ENCODE measurements around the gene HILPDA. TPM values are rescaled to one million over a fixed set of nuclear protein-coding genes. Genes with fewer than 3 reads are reported as not detected.
A peak's percentile ranks its signal among the peaks of the same experiment; 100 is the strongest.

Gene HILPDA
- total RNA-seq, 1 donor from 2014 or later, result 8.9 TPM

DNA sequence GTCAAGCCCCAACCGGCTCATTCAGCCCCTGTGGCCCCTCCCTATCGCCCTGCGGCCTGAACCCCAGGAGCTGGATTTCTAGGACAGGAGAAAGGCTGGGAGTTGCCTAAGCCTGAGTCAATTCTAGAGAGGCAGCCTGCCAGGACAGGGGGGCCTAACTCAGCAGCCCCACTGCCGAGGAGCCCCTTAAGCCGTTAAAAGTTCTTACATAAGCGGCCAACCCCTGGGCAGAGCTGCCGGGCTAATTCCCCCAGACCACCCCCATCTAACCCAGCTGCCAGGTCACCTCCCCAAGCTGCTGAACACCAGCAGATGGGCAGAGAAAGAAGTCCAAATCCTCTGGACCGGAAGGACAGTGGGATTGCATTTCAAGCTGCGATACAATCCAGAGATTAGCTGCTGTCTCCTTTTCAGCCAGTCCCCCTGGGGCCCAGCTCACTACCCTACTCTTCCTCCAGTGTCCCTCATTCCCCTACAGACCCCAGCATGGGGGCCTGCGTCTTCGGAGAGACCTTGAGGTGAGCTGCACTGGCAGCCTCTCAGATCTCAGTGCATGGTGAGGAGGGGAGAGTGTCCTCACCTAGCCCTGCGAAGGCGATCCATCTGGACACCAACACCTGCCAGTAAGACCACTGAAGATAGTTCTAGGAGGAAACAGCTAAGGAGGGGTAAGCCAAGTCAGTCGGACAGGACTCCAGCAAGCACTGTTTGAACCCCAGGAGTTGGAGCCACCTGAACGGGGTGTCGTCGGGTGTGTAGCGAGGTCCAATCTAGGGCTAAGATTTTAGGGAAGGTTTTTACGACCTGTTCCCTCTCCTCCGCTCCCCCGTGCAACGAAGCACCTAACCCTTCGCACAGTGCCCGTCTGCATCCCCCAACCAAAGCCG, 46.7 kb upstream of the HILPDA start:
- Histone ChIP-seq H3K9me3 (no peaks in the 10 kb centered on the region), H3K27ac (peak overlapping the region; percentile 99), H3K27me3 (no peaks in the 10 kb centered on the region), H3K4me3 (peak overlapping the region; percentile 71), H3K36me3 (no peaks in the 10 kb centered on the region), H3K4me1 (peaks cover 49% of the 10 kb centered on the region)
- TF ChIP-seq CTCF (IDR thresholded peaks at IDR 0.05), result no peak
- DNase-seq (peak; percentile 73), ATAC-seq (no peak)
- intact Hi-C loops (cut with DNase I), result no loop called here

DNA sequence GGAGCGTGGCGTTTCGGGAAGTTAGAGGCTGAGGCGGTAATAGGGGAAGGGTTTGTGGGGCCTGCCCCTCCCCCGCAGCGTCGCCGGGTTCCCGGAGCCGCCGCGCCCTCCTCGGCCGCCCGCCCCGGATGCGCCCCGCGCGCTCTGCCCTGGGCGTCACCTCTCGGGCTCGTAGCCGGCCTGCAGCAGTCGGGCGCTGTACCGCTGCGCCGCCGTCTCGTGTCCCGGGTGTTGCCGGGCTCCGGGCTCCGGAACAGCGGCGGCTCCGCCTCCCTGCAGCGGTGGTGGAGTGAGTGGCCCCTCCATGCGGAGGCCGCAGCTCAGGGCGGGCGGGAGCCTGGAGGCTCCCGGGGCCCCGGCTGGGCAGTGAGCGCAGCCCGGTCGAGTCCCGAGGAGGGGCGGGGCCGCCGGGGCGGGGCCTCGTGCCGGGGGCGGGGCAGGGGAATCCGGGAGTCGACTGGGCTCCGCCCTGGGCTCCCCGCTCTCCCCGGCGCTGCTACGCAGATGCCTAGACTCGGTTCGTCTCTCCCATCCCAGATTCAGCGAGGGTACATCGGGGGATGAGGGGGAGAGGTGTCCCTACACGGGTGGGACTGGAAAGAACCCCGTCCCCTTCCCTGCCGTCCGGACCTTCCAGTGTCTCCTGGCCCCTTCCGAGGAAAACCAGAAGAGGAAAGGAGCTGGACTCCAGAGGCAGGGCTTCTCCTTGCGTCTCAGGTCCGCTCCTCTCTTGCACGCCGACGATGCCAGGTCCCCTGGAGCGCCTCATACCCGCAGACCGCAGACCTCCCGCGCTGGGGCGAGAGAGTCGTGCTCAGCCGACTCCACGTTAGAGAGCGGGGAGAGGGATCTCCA, 45.9 kb upstream of the HILPDA start, which contains the start of gene IMPDH1:
Gene IMPDH1, minus strand, starts transcription at position 387 of the 855 bp plus-strand sequence. Its CDS starts 81 bp downstream, at position 306.
- peak; percentile 96 for DNase-seq
- H3K27ac ChIP-seq, result peak within 1 kb of the TSS; percentile 99
- no peak for TF ChIP-seq CTCF (IDR thresholded peaks at IDR 0.05)
- H3K4me3 ChIP-seq, result peak within 1 kb of the TSS; percentile 71
- no peaks in the 10 kb centered on the region for H3K9me3 ChIP-seq
- peaks cover 41% of the 10 kb centered on the region for H3K4me1 ChIP-seq
- intact Hi-C loops (cut with DNase I), result no loop called here
- ATAC-seq, result peak; percentile 94
- no peaks in the 10 kb centered on the region for H3K27me3 ChIP-seq
- no peaks in the 10 kb centered on the region for H3K36me3 ChIP-seq

- no peak for DNase-seq
- Histone ChIP-seq H3K27me3 (no peaks in the 10 kb centered on the region), H3K27ac (peak overlapping the region; percentile 99), H3K4me1 (peaks cover 37% of the 10 kb centered on the region), H3K9me3 (no peaks in the 10 kb centered on the region), H3K4me3 (peak overlapping the region; percentile 71), H3K36me3 (no peaks in the 10 kb centered on the region)
- ATAC-seq, result peak; percentile 48
- no peak for TF ChIP-seq CTCF (IDR thresholded peaks at IDR 0.05)
- intact Hi-C loops (cut with DNase I), result no loop called here
Observed at GRCh38 chr7:128410451-128410753, 45.3 kb upstream of the HILPDA start.

- intact Hi-C loops (cut with DNase I), result no loop called here
- no peak for TF ChIP-seq CTCF (IDR thresholded peaks at IDR 0.05)
- DNase-seq, result no peak
- Histone ChIP-seq H3K36me3 (no peaks in the 10 kb centered on the region), H3K9me3 (no peaks in the 10 kb centered on the region), H3K27me3 (no peaks in the 10 kb centered on the region), H3K27ac (no peak overlapping the region), H3K4me1 (peaks cover 7% of the 10 kb centered on the region), H3K4me3 (no peak overlapping the region)
- ATAC-seq, result no peak
Observed at GRCh38 chr7:128415217-128415785, 40.4 kb upstream of the HILPDA start.

GRCh38 chr7:128417071-128417470, 38.6 kb upstream of the HILPDA start:
- Histone ChIP-seq H3K4me1 (no peaks in the 10 kb centered on the region), H3K27ac (no peak overlapping the region), H3K27me3 (no peaks in the 10 kb centered on the region), H3K36me3 (no peaks in the 10 kb centered on the region), H3K4me3 (no peak overlapping the region), H3K9me3 (no peaks in the 10 kb centered on the region)
- DNase-seq (no peak), ATAC-seq (no peak)
- TF ChIP-seq CTCF (IDR thresholded peaks at IDR 0.05), result no peak
- intact Hi-C loops (cut with DNase I), result no loop called here

All from upper lobe of right lung (tissue), 1 donor.